ENCODE data around the gene TRIM63. TPM values are rescaled to one million over a fixed set of nuclear protein-coding genes. Genes with fewer than 3 reads are reported as not detected.
A peak's percentile ranks its signal among the peaks of the same experiment; 100 is the strongest.
"Not testable (repeated sequence)": the region's sequence is repeated elsewhere in the genome, so short reads cannot be mapped to it uniquely, and the experiment has no call there.

The TRIM63 gene
- 10 to 100 TPM; 23.1 to 48.6 (median 36.4) TPM for polyA plus RNA-seq (ENCODE audit: insufficient read length in 10 of 10)
- long read RNA-seq, donor 1, transcript TRIM63-201 (9 exons, 1,770 nt): major isoform, 6 of 18 reads
- long read RNA-seq, donor 1, partial matches to known transcripts: 12 of 18 reads
- long read RNA-seq, donor 1, other reads (novel, unspliced or antisense): 0 of 18 reads
- long read RNA-seq, donor 2, partial matches to known transcripts: 5 of 9 reads
- long read RNA-seq, donor 2, other reads (novel, unspliced or antisense): 0 of 9 reads
- long read RNA-seq, donor 3: 0 reads
- long read RNA-seq, donor 4, partial matches to known transcripts: 11 of 13 reads
- long read RNA-seq, donor 4, other reads (novel, unspliced or antisense): 0 of 13 reads
- long read RNA-seq, donor 5, transcript TRIM63-201 (9 exons, 1,770 nt): major isoform, 5 of 11 reads
- long read RNA-seq, donor 5, partial matches to known transcripts: 6 of 11 reads
- long read RNA-seq, donor 5, other reads (novel, unspliced or antisense): 0 of 11 reads
- long read RNA-seq, donor 6, transcript TRIM63-201 (9 exons, 1,770 nt): major isoform, 8 of 17 reads
- long read RNA-seq, donor 6, partial matches to known transcripts: 9 of 17 reads
- long read RNA-seq, donor 6, other reads (novel, unspliced or antisense): 0 of 17 reads
- long read RNA-seq, donor 7, partial matches to known transcripts: 6 of 7 reads
- long read RNA-seq, donor 7, other reads (novel, unspliced or antisense): 0 of 7 reads
- long read RNA-seq, donor 8, partial matches to known transcripts: 7 of 8 reads
- long read RNA-seq, donor 8, other reads (novel, unspliced or antisense): 0 of 8 reads
- long read RNA-seq, donor 9: 0 reads

DNA sequence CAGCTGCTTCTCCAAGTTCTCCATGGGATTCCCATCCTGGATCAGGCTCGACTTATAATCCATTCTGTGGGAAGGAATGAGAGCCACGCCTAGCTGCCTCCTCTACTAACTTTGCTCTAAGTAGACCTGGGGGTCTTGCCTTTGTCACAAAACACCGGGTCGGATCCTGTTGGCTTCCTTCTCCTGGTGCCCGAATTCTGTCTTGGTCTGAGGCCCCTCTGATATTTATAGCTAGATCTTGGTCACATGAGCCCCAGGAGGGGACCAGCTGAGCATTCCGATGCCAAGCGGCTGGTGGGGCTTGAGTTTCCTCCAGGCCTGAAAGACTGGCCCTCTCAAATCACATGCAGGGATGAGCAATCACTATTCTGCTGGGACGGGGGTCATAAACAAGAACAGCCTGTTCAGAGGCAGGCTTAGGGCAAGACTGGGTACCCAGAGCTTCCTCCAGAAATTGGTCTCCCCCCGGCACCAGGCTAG, at the start of gene TRIM63:
TSS of gene TRIM63 (minus strand) at position 199 of the 480 bp plus-strand sequence. CDS start at position 63, 136 bp downstream.
- peak; percentile 22 to 69 (median 37) for DNase-seq

GRCh38 chr1:26114165-26114927, 46.9 kb upstream of the TRIM63 start:
- DNase-seq: no peak

- no peak for DNase-seq
Observed at GRCh38 chr1:26112407-26112775, 45.0 kb upstream of the TRIM63 start.

DNA sequence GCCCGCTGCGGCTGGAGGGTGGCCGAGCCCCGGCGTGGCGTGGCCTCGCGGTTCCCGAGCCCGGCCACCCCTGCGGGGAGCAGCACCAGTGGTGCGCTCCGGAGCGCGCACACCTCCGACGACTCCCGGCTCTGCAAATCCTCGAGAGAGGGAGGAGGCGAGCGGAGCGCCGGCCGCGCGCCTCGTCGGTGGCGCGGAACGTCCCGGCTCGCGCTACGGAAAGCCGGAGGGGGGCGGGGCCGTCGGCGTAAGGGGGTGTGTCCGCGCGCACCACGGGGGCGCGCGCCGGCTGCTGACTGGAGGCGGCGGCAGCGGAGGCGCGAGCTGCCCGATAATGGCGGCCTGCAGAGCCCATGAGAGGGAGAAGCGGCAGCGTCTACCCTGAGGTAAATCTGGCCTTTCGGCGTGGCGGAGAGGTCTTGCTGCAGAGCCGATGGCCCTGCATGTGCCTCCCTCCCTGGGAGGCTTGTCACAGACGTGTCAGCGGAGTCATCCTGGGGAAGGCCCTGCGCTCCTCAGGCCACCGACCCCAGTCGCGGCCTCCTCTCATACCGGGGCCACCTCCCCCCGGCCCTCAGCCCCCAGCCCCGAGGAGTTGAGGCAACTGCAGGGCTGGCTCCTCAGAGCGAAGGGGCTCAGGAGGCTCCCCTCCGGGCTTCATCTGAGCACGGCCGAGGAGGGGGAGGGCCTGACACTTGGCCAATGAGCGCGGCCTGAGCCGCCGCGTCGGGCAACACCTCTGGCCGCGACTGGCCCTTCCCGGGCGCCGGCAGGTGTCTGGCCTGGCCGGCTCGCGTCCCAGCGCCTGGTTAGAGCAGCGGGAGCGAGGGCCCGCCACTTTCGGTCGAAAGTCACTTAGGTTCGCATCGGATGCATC, 44.3 kb upstream of the TRIM63 start, which contains the start of gene PDIK1L:
TSS of gene PDIK1L (plus strand) at position 295 of the 877 bp plus-strand sequence. CDS start 2,485 bp downstream, outside the sequence.
- DNase-seq: peak; percentile 96 to 98 (median 98)

DNA sequence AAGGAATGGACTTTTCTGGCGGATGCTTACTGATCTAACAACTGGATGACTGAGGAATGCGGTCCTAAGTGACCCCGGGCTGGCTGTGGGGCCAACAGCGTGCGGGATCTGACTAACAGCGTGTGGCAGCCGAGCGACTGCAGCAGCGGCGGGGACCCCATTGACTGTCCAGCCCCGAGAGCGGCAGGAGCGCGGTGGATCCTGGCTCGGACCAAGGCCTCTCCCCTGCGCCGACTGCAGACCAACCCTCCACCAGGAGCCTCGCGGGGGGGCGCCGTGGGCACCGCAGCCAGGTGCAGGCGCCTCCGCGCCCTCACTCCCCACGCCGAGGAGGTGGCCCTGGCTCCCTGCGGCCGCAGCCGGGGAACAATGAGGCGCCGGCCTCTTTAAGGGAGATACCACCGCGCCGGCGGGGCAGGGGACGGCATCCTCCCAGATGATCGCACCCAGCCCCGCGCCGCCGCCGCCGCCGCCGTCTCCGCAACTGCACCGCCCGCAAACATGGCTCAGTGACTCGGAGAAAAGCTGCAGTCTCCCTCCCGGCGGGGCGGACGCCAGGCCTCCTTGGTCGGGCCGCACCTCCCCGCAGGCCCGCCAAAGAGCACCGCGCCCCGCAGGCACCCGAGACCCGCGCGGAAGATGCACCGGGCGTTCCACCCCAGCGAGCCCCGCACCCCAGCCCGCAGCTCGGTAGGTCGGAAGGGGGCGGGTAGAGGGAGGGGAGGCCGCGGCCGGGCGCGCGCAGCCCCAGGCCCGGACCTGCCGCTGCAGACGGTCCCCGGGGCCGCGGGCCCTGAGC, 43.5 kb upstream of the TRIM63 start:
- DNase-seq: peak; percentile 68 to 91 (median 69)

- no peak for DNase-seq
Observed at GRCh38 chr1:26109229-26110164, 42.1 kb upstream of the TRIM63 start.

DNA sequence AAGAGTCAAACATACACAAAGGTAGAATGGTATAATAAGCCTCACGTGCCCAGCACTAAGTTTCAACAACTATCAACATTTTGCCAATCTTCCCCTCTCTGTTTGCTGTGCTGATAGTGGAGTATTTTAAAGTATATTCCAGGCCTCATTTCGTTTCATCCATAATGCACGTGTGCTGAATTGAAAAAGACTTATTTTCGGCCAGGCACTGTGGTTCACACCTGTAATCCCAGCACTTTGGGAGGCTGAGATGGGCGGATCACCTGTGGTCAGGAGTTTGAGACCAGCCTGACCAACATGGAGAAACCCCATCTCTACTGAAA, 37.8 kb upstream of the TRIM63 start:
- not testable (repeated sequence) for DNase-seq

GRCh38 chr1:26102526-26102925, 35.1 kb upstream of the TRIM63 start:
- no peak for DNase-seq

DNA sequence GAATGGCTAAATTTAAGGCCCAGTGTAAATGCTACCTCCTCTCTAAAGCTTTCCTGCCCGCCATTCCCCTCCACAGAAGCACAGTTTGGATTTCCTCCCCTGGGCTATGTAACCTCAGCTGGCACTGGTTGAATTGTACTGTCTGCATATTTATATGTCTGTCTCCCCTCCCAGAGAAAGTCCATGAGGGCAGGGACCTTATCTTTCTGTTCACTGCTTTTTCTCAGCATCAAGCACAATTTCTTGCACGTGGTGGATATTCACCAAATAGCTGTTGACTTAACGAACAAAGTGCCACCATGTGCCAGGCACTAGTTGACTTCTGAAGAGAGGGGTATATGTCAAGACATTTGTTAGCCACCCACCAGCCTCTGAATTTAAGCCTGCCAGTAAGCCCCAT, 34.7 kb upstream of the TRIM63 start:
- no peak for DNase-seq

GRCh38 chr1:26100204-26100603, 32.8 kb upstream of the TRIM63 start:
- DNase-seq: peak in 1 of 3 donors; percentile 40

DNA sequence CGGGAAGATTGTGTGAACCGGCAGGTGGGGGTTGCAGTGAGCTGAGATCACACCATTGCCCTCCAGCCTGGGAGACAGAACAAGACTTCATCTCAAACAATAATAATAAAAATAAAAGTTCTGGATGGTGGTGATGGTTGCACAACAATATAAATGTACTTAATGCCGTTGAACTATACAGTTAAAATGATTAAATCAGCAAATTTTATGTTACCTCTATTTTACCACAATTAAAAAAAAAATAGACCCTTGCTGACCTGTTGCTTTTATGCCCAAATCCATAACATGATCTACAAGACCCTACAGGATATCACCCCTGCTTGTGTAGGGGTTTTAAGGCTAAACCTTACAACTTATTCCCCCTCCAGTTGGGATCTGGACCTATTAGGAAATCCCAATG, 32.4 kb upstream of the TRIM63 start:
- DNase-seq: no peak

DNA sequence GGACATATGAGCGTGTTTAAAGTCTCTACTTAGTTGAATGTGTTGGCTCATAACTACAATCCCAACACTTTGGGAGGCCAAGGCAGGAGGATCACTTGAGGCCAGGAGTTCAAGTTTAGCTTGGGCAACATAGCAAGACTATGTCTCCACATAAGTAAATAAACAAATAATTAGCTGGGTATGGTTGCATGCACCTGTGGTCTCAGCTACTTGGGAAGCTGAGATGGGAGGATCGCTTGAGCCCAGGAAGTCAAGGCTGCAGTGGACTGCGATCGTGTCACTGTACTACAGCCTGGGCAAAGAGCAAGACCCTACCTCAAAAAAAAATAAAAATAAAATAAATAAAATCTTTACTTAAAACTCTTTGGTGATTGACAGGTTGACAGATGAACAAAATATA, 31.2 kb upstream of the TRIM63 start:
- DNase-seq: no peak

GRCh38 chr1:26097696-26098095, 30.3 kb upstream of the TRIM63 start:
- peak in 1 of 3 donors; percentile 42 for DNase-seq

- no peak for DNase-seq
Observed at GRCh38 chr1:26096471-26096870, 29.0 kb upstream of the TRIM63 start.

- peak in 1 of 3 donors; percentile 45 for DNase-seq
Observed at GRCh38 chr1:26094677-26095383, 27.4 kb upstream of the TRIM63 start.

DNA sequence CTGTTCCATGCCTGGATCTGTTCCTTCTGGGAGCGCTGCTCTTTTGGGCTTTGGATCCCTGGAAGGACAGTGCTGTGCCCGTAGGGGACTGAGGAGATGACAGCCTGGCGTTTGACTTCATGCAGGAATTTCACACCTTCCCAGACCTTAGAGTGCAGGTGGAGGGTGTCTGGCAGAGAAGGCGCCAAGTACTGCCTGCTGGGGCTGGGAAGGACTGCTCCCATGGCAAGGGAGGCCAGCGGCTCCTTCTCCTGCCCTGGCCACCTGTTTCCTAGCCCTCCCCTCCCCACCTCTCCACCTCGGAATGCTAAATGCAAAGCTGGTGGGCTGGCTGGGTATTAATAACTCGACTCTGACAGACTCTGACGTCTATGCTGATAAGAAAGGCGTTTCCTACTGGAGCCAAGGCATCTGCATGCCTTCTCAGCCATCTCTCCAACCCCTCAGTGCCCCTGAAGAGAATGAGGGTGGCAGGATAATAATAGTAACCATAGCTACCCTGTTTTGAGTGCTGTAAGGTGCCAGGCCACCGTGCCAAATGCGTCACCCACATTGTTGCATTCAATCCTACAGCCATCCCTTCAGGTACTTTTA, 26.7 kb upstream of the TRIM63 start:
- peak in 2 of 3 donors; percentile 19 to 59 for DNase-seq

DNA sequence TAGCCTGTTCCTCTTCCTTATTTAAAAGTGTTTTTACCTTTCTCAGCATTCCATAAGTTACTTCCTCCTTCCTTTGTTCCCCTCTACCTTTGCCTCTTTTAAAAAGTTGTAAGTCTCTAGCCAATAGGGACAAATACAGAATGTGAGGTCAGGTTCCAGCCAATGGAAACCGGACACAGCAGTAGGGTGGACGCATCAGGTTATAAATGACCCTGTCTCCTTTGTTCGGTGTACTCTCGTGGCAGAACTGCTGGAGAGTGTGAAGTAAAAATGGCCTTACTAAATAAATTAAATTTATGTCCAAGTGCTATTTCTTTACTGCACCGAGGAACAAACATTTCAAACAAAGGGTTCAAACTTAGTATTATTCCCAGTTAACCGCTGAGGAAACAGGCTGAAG, 26.1 kb upstream of the TRIM63 start:
- not testable (repeated sequence) for DNase-seq

DNA sequence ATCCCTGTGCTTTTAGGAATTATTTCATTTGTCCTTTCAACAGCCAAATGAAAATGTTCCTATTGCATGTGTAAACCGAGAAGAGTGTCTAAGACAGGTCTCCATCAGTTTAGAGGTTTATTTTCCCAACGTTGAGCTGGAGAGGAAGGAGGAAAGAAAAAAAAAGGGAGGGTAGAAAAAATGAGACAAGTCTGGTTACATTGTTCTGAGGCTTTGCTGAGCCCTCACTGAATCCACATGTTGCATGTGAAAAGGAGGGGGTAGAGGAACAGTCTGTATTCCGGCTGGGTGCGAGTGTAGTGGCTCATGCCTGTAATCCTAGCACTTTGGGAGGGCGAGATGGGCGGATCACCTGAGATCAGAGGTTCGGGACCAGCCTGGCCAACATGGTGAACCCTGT, 25.0 kb upstream of the TRIM63 start:
- no peak for DNase-seq
